Spleen (tissue), 7 donors: ENCODE data around the gene XG.

Experiments
- CTCF ChIP-seq, 11 experiments: fragments of 200-600 bp in 7 of 11; fragments of 450-650 bp in 4 of 11; sonication (generic) in 4 of 11; IDR thresholded peaks in 8 of 11; conservative IDR thresholded peaks in 3 of 11; 1 replicate in 7 of 11; 2 replicates in 4 of 11; pipeline versions ENCODE4 v1.4.0 to v1.8.0; 2016 to 2021; ENCODE audit warnings: antibody characterized with exemption in 11 of 11, inconsistent platforms in 4 of 11, mild to moderate bottlenecking in 1 of 11
- POLR2A ChIP-seq, 3 donors: fragments of 450-650 bp; IDR thresholded peaks; one replicate each; pipeline ENCODE4 v1.5.1; 2017; ENCODE audit warnings: antibody characterized with exemption in 3 of 3, mild to moderate bottlenecking in 1 of 3
- POLR2AphosphoS5 ChIP-seq, 3 donors: sonication (generic); formaldehyde crosslinking; IDR thresholded peaks; one replicate each; pipeline ENCODE4 v1.5.1; 2017; ENCODE audit warnings: antibody characterized with exemption in 3 of 3
- donor health status: DM: no; HTN: no; CAD: no; lungs with moderate emphysema.
- donor health status: DM: no; HTN: no; CAD: no.
- donor health status: DM: no; HTN: no; CAD: no.

- TF ChIP-seq CTCF (IDR thresholded peaks at IDR 0.05 in 8 of 11, conservative IDR thresholded peaks at IDR 0.05 in 3 of 11) = no peak
- no peak for TF ChIP-seq POLR2A (IDR thresholded peaks at IDR 0.05)
- no peak for TF ChIP-seq POLR2AphosphoS5 (IDR thresholded peaks at IDR 0.05)
Observed at GRCh38 chrX:2715066-2715600, 36.7 kb upstream of the XG start.
